GM23338 (cell line): ENCODE data around the gene EHF. TPM values are rescaled to one million over a fixed set of nuclear protein-coding genes. Genes with fewer than 3 reads are reported as not detected.

Experiments
- ATAC-seq: fragments of 200-7000 bp; cut with Tn5 transposase; 3 replicates; pipeline ENCODE4 v1.9.1; 2020
- DNase-seq: peaks from one replicate; pipeline ENCODE4 v3.0.0-alpha.2; 2015; ENCODE audit warnings: low spot score
- H2AFZ ChIP-seq: fragments of 200-600 bp; sonication (generic); 2 replicates; pipeline ENCODE4 v1.8.0; 2016; ENCODE audit warnings: antibody characterized with exemption, mild to moderate bottlenecking, moderate library complexity
- H3F3A ChIP-seq: fragments of 200-600 bp; sonication (generic); replicated peaks from 2 replicates; pipeline ENCODE4 v1.8.0; 2017; ENCODE audit warnings: antibody characterized with exemption, mixed run types, low read depth
- H3K27ac ChIP-seq: fragments of 200-600 bp; sonication (generic); 2 replicates; pipeline ENCODE4 v1.6.1; 2016; ENCODE audit warnings: low read depth
- H3K27me3 ChIP-seq: fragments of 200-600 bp; sonication (generic); 2 replicates; pipeline ENCODE4 v1.8.0; 2016; ENCODE audit warnings: mild to moderate bottlenecking, mixed run types, moderate library complexity; ENCODE audit not compliant: insufficient read depth
- H3K36me3 ChIP-seq: fragments of 200-600 bp; sonication (generic); 2 replicates; pipeline ENCODE4 v1.8.0; 2016; ENCODE audit warnings: mild to moderate bottlenecking; ENCODE audit not compliant: insufficient read depth
- H3K4me1 ChIP-seq: fragments of 200-600 bp; sonication (generic); 2 replicates; pipeline ENCODE4 v1.8.0; 2016; ENCODE audit warnings: mild to moderate bottlenecking, moderate library complexity; ENCODE audit not compliant: insufficient read depth
- H3K4me2 ChIP-seq: fragments of 200-600 bp; sonication (generic); 2 replicates; pipeline ENCODE4 v1.7.1; 2017; ENCODE audit warnings: mixed run types
- H3K4me3 ChIP-seq: fragments of 200-600 bp; sonication (generic); 2 replicates; pipeline ENCODE4 v1.6.1; 2016; ENCODE audit warnings: mixed run types
- H3K79me2 ChIP-seq: fragments of 200-600 bp; sonication (generic); replicated peaks from 2 replicates; pipeline ENCODE4 v1.8.0; 2017; ENCODE audit warnings: mild to moderate bottlenecking; ENCODE audit not compliant: insufficient read depth
- H3K9me2 ChIP-seq: fragments of 200-600 bp; sonication (generic); 2 replicates; pipeline ENCODE4 v1.8.0; 2017; ENCODE audit not compliant: insufficient read depth
- H4K20me1 ChIP-seq: fragments of 200-600 bp; sonication (generic); replicated peaks from 2 replicates; pipeline ENCODE4 v1.8.0; 2017; ENCODE audit warnings: mild to moderate bottlenecking; ENCODE audit not compliant: insufficient read depth
- H3K27ac Mint-ChIP-seq: 2 replicates; pipeline ENCODE4 v1.8.0; 2020; ENCODE audit warnings: inconsistent platforms, mild to moderate bottlenecking, moderate library complexity, mixed read lengths
- H3K27me3 Mint-ChIP-seq: 3 replicates; pipeline ENCODE4 v1.8.0; 2022; ENCODE audit warnings: low read depth, mild to moderate bottlenecking, moderate library complexity, mixed read lengths, inconsistent platforms; ENCODE audit not compliant: insufficient read depth, poor library complexity
- H3K36me3 Mint-ChIP-seq: 3 replicates; pipeline ENCODE4 v1.8.0; 2021; ENCODE audit warnings: low read depth, mild to moderate bottlenecking, inconsistent platforms, moderate library complexity, mixed read lengths
- H3K4me1 Mint-ChIP-seq: 3 replicates; pipeline ENCODE4 v1.8.0; 2020; ENCODE audit warnings: mild to moderate bottlenecking, inconsistent platforms, mixed read lengths
- H3K4me3 Mint-ChIP-seq: 3 replicates; pipeline ENCODE4 v1.8.0; 2021; ENCODE audit warnings: moderate library complexity, mild to moderate bottlenecking, inconsistent platforms, mixed read lengths
- H3K9me3 Mint-ChIP-seq: 3 replicates; pipeline ENCODE4 v1.8.0; 2020; ENCODE audit warnings: moderate library complexity, mild to moderate bottlenecking, inconsistent platforms, mixed read lengths
- CREB1 ChIP-seq: fragments of 250-450 bp; sonication (Bioruptor Pico); IDR thresholded peaks from 2 replicates; pipeline ENCODE4 v1.5.0; 2020; ENCODE audit warnings: low read depth, mild to moderate bottlenecking, moderate library complexity
- ETS1 ChIP-seq: IDR thresholded peaks from 2 replicates; pipeline ENCODE4 v1.6.1; 2016; ENCODE audit warnings: antibody characterized with exemption
- EZH2 ChIP-seq: fragments of 200-600 bp; sonication (generic); IDR thresholded peaks from one replicate; pipeline ENCODE4 v1.8.0; 2017; ENCODE audit warnings: antibody characterized with exemption, mild to moderate bottlenecking, low read depth; ENCODE audit not compliant: unreplicated experiment
- EZH2phosphoT487 ChIP-seq: fragments of 200-600 bp; sonication (generic); IDR thresholded peaks from one replicate; pipeline ENCODE4 v1.8.1; 2018; ENCODE audit warnings: antibody characterized with exemption; ENCODE audit not compliant: unreplicated experiment
- NANOG ChIP-seq: IDR thresholded peaks from 2 replicates; pipeline ENCODE4 v1.6.1; 2016; ENCODE audit warnings: antibody characterized with exemption, borderline replicate concordance
- POLR2AphosphoS5 ChIP-seq: IDR thresholded peaks from 2 replicates; pipeline ENCODE4 v1.6.1; 2016; ENCODE audit warnings: antibody characterized with exemption, low read depth
- REST ChIP-seq: IDR thresholded peaks from one replicate; pipeline ENCODE4 v1.6.1; 2018; ENCODE audit warnings: antibody characterized with exemption; ENCODE audit not compliant: unreplicated experiment
- STAT1 ChIP-seq: IDR thresholded peaks from one replicate; pipeline ENCODE4 v1.6.1; 2016; ENCODE audit warnings: antibody characterized with exemption; ENCODE audit not compliant: unreplicated experiment
- ZNF114 ChIP-seq: fragments of 250-450 bp; sonication (Bioruptor Pico); IDR thresholded peaks from 2 replicates; pipeline ENCODE4 v1.5.0; 2020; ENCODE audit warnings: mild to moderate bottlenecking, moderate library complexity
- ZNF331 ChIP-seq: fragments of 250-450 bp; sonication (Bioruptor Pico); IDR thresholded peaks from 2 replicates; pipeline ENCODE4 v1.5.0; 2020; ENCODE audit warnings: low read depth, mild to moderate bottlenecking, moderate library complexity
- ZNF462 ChIP-seq: fragments of 250-450 bp; sonication (Bioruptor Pico); IDR thresholded peaks from 2 replicates; pipeline ENCODE4 v1.5.0; 2020; ENCODE audit warnings: mild to moderate bottlenecking, moderate library complexity
- polyA plus RNA-seq: library from polyadenylated mRNA; unstranded; fragments of >200 nt; fragmentation: Nextera tagmentation; extraction: Ambion mirVana; gene quantifications from 2 replicates; pipeline ENCODE4 v1.2.1, GENCODE V29; 2016
- total RNA-seq: library from RNA; depleted of rRNA; stranded (reverse); fragments of >200 nt; shearing (Covaris generic); gene quantifications from 2 replicates; pipeline ENCODE4 v1.2.3, GENCODE V29; 2014

Gene EHF
- total and polyA plus RNA-seq, 2 experiments from 2014 or later = not detected

DNA sequence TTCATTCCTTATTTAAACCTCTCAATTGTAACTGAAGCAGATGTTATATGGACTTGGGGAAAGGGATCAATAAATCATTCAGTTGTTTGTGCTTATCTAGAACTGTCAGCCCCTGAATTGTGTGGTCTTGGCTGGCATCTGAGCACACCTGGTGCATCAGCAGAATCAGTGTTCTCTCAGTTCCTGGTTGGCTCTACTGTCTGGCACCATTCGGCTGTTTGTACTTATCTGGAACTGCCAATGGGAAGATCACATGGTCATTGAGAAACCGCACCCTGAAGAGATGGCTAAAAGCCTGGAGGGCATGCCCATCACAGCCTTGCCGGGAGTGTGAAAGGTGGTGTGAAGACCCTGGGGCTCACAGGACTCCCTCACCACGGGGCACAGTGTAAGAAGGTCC lies 37.1 kb upstream of the EHF start:
- Histone ChIP-seq H4K20me1 (no peaks in the 10 kb centered on the region), H2AFZ (no peak overlapping the region), H3K27ac (no peak overlapping the region), H3K36me3 (no peaks in the 10 kb centered on the region), H3F3A (no peaks in the 10 kb centered on the region), H3K4me2 (no peak overlapping the region), H3K4me3 (no peak overlapping the region), H3K9me2 (no peaks in the 10 kb centered on the region), H3K27me3 (no peaks in the 10 kb centered on the region), H3K4me1 (no peaks in the 10 kb centered on the region), H3K79me2 (no peaks in the 10 kb centered on the region)
- no peaks in the 10 kb centered on the region for H3K36me3 Mint-ChIP-seq
- no peak for TF ChIP-seq REST
- TF ChIP-seq STAT1 = no peak
- TF ChIP-seq ZNF114 (CRISPR knock-in tag) = no peak
- no peak for TF ChIP-seq POLR2AphosphoS5
- TF ChIP-seq ZNF331 (CRISPR knock-in tag) = no peak
- no peak for TF ChIP-seq NANOG
- no peak for TF ChIP-seq EZH2phosphoT487
- no peak for TF ChIP-seq ZNF462 (CRISPR knock-in tag)
- no peak for TF ChIP-seq EZH2
- no peak for TF ChIP-seq CREB1
- no peak for TF ChIP-seq ETS1
- H3K9me3 Mint-ChIP-seq = no peaks in the 10 kb centered on the region
- no peak overlapping the region for H3K4me3 Mint-ChIP-seq
- DNase-seq (no peak), ATAC-seq (no peak)
- H3K4me1 Mint-ChIP-seq = peaks cover 8% of the 10 kb centered on the region; the same call in 2 of the 3 replicates
- peaks cover 3% of the 10 kb centered on the region for H3K27me3 Mint-ChIP-seq
- no peak overlapping the region for H3K27ac Mint-ChIP-seq
